HepG2 (cell line): ENCODE results near the gene ALPL. TPM values are rescaled to one million over a fixed set of nuclear protein-coding genes. Genes with fewer than 3 reads are reported as not detected.
A peak's percentile ranks its signal among the peaks of the same experiment; 100 is the strongest.

Source experiments
- ATAC-seq: fragments of 200-7000 bp; cut with Tn5 transposase; 3 replicates; pipeline ENCODE4 v1.9.1; 2020; ENCODE audit warnings: mild to moderate bottlenecking, moderate library complexity
- BruUV-seq: library from RNA; stranded (reverse); fragments of 400-500 nt; replicated peaks from 2 replicates; lab custom pipeline; 2021; lab: Mats Ljungman, UMichigan
- CTCF ChIA-PET: fragments of 300-600 bp; formaldehyde crosslinking; extraction: SDS; loops from one replicate; lab custom pipeline; 2021; ENCODE audit warnings: low total read pairs, inconsistent platforms, low intra/inter-chr PET ratio; lab: Yijun Ruan, JAX
- POLR2A ChIA-PET: fragments of 350-600 bp; sonication (Branson Sonifier 250); formaldehyde crosslinking; loops from one replicate; lab custom pipeline; 2020; ENCODE audit warnings: antibody characterized with exemption, inconsistent platforms; lab: Yijun Ruan, JAX
- DNase-seq: peaks from one replicate; pipeline ENCODE4 v3.0.0-alpha.2; 2015; ENCODE audit warnings: low spot score
- FAIRE-seq: peaks from 3 replicates; lab custom pipeline; 2011; peaks lifted over from hg19 to GRCh38; lab: Jason Lieb, UNC
- H2AFZ ChIP-seq: one replicate; pipeline ENCODE4 v1.6.1; 2011; ENCODE audit warnings: low read length, inconsistent platforms
- H3K27ac ChIP-seq: fragments of 300-600 bp; 3 replicates; pipeline ENCODE4 v1.8.0; 2011; ENCODE audit warnings: mixed run types, mild to moderate bottlenecking, mixed read lengths, low read length, inconsistent platforms; ENCODE audit not compliant: insufficient read depth; ENCODE audit errors: extremely low read length
- H3K27me3 ChIP-seq, 2 experiments: fragments of 200-600 bp in 1 of 2; 2 replicates in 1 of 2; 3 replicates in 1 of 2; pipeline versions ENCODE4 v1.6.0 to v1.8.0; 2011; ENCODE audit warnings: low read length in 2 of 2, mild to moderate bottlenecking in 2 of 2, moderate library complexity in 2 of 2, inconsistent platforms in 1 of 2; ENCODE audit not compliant: insufficient read depth in 2 of 2, control insufficient read depth in 1 of 2
- H3K36me3 ChIP-seq, 2 experiments: fragments of 200-600 bp in 1 of 2; replicated peaks in 1 of 2; 2 replicates in 1 of 2; 3 replicates in 1 of 2; pipeline versions ENCODE4 v1.5.1 to v1.8.0; 2011; ENCODE audit warnings: low read length in 2 of 2, inconsistent platforms in 1 of 2; ENCODE audit not compliant: insufficient read depth in 2 of 2, control insufficient read depth in 1 of 2
- H3K4me1 ChIP-seq: 2 replicates; pipeline ENCODE4 v1.5.1; 2012; ENCODE audit warnings: low read length, inconsistent platforms; ENCODE audit not compliant: insufficient read depth
- H3K4me2 ChIP-seq: 2 replicates; pipeline ENCODE4 v1.6.0; 2011; ENCODE audit warnings: low read depth, low read length, inconsistent platforms
- H3K4me3 ChIP-seq, 3 experiments: fragments of 200-600 bp in 1 of 3; sonication (generic), shearing (Covaris generic) in 1 of 3; replicated peaks in 1 of 3; 2 replicates each; pipeline ENCODE4 v1.5.1; 2011 to 2016; ENCODE audit warnings: low read length in 3 of 3, inconsistent platforms in 2 of 3, low read depth in 2 of 3, mild to moderate bottlenecking in 2 of 3, control low read depth in 1 of 3, mixed read lengths in 1 of 3; ENCODE audit not compliant: insufficient read depth in 1 of 3
- H3K79me2 ChIP-seq: one replicate; pipeline ENCODE4 v1.6.1; 2011; ENCODE audit warnings: low read length, inconsistent platforms; ENCODE audit not compliant: insufficient read depth
- H3K9ac ChIP-seq: 2 replicates; pipeline ENCODE4 v1.6.0; 2011; ENCODE audit warnings: mild to moderate bottlenecking, low read depth, low read length, inconsistent platforms; ENCODE audit not compliant: insufficient read depth
- H3K9me3 ChIP-seq: 2 replicates; pipeline ENCODE4 v1.5.1; 2012; ENCODE audit warnings: mild to moderate bottlenecking, low read length
- H4K20me1 ChIP-seq: 2 replicates; pipeline ENCODE4 v1.6.0; 2011; ENCODE audit warnings: inconsistent platforms, mild to moderate bottlenecking, low read length, moderate library complexity; ENCODE audit not compliant: insufficient read depth
- BCL6 ChIP-seq: IDR thresholded peaks from 2 replicates; pipeline ENCODE4 v1.6.1; 2016; ENCODE audit warnings: missing genetic modification reagents, missing compliant biosample characterization
- FOXC1 ChIP-seq: sonication (generic); formaldehyde crosslinking; IDR thresholded peaks from 2 replicates; pipeline ENCODE4 v1.8.0; 2022; ENCODE audit warnings: mild to moderate bottlenecking, missing genetic modification reagents, borderline replicate concordance
- FOXJ3 ChIP-seq: sonication (generic); formaldehyde crosslinking; IDR thresholded peaks from 2 replicates; pipeline ENCODE4 v1.4.0; 2020; ENCODE audit warnings: missing genetic modification reagents, mild to moderate bottlenecking, borderline replicate concordance
- MAFK ChIP-seq, 2 experiments: IDR thresholded peaks in 1 of 2; conservative IDR thresholded peaks in 1 of 2; 2 replicates each; pipeline ENCODE4 v1.6.1; 2011; ENCODE audit warnings: improper control_type of control experiment in 2 of 2, low read length in 2 of 2
- NR2F6 ChIP-seq, 2 experiments: IDR thresholded peaks; 2 replicates each; pipeline ENCODE4 v1.6.1; 2016; ENCODE audit warnings: antibody characterized with exemption in 1 of 2, mild to moderate bottlenecking in 1 of 2
- SATB2 ChIP-seq: sonication (generic); formaldehyde crosslinking; IDR thresholded peaks from 2 replicates; pipeline ENCODE4 v1.5.0; 2020; ENCODE audit warnings: missing genetic modification reagents
- SMC3 ChIP-seq: IDR thresholded peaks from 2 replicates; pipeline ENCODE4 v1.6.1; 2011; ENCODE audit warnings: low read length, improper control_type of control experiment
- ZNF326 ChIP-seq: sonication (generic); formaldehyde crosslinking; IDR thresholded peaks from 2 replicates; pipeline ENCODE4 v1.4.0; 2020; ENCODE audit warnings: missing genetic modification reagents, borderline replicate concordance
- ZSCAN9 ChIP-seq: IDR thresholded peaks from 2 replicates; pipeline ENCODE4 v1.6.1; 2016; ENCODE audit warnings: borderline replicate concordance
- WGBS: methylation state at CpG from one replicate; pipeline ENCODE4 v1.1.6; 2017; ENCODE audit warnings: low lambda C conversion rate; 5-methylcytosine and 5-hydroxymethylcytosine counted together
- in situ Hi-C: cut with HindIII; loops from 2 replicates; pipeline ENCODE4 v1.10.0; 2017; ENCODE audit warnings: low pct_unique_long_range_greater_than_20kb; ENCODE audit not compliant: extremely low pct_ligation_motif_present
- intact Hi-C: fragments of 100-400 bp; cut with micrococcal nuclease; formaldehyde crosslinking; loops from one replicate; pipeline ENCODE4 v1.10.0; 2022; ENCODE audit not compliant: unreplicated experiment
- polyA plus RNA-seq, 8 experiments: library from polyadenylated mRNA; depleted of rRNA in 3 of 8; stranded (reverse) in 7 of 8; unstranded in 1 of 8; fragments of >200 nt; fragmentation: Illumina TruSeq in 4 of 8; extraction: Trizol in 4 of 8; gene quantifications; 2 replicates each; pipeline versions ENCODE4 v1.2.1 to v1.2.3, GENCODE V29; 2011 to 2016; ENCODE audit warnings: low read depth in 4 of 8, missing spikeins in 1 of 8, mixed read lengths in 1 of 8; ENCODE audit not compliant: insufficient read depth in 1 of 8
- total RNA-seq, 5 experiments: library from RNA; depleted of rRNA; stranded (reverse); fragments of >200 nt; fragmentation: Illumina TruSeq; extraction: Trizol; gene quantifications; 2 replicates each; pipeline ENCODE4 v1.2.3, GENCODE V29; 2016; ENCODE audit warnings: low read depth in 1 of 5
- TF ChIP-seq, protein P1 (sequence below): sonication (generic); formaldehyde crosslinking; IDR thresholded peaks from 2 replicates; pipeline ENCODE4 v1.5.0; 2020; ENCODE audit warnings: missing genetic modification reagents

ALPL gene
- total and polyA plus RNA-seq, 2 of the 13 experiments (the other 11 are each of a cell fraction or from before 2014, with no cell fraction given), result 0.12 TPM; not detected in 1

DNA sequence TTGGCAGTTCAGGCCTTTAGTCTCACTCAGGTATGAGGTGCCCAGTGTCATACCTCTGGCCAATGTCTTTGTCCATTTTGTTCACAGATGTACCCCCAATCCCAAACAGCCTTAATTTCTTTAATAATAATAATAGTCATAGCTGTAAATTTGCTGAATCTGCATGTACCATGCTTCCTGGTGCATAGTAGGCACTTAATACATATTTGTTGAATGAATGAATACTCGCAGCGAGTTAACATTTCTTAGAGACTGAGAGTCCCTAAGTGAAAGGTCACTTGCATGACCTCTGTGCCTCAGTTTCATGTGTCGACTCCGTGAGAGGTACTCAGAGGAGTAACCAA, 12.5 kb downstream of the ALPL start:
- no peaks in the 10 kb centered on the region for H3K9me3 ChIP-seq
- no peak overlapping the region for H2AFZ ChIP-seq
- H3K27ac ChIP-seq, result no peak overlapping the region
- H3K79me2 ChIP-seq, result no peaks in the 10 kb centered on the region
- WGBS, result 68% methylated on average over 4 of the region's 4 CpGs
- no peaks in the 10 kb centered on the region for H3K36me3 ChIP-seq
- no peak overlapping the region for H3K4me2 ChIP-seq
- DNase-seq, result no peak
- POLR2A ChIA-PET, result no interaction called here
- H3K9ac ChIP-seq, result no peak overlapping the region
- ATAC-seq, result no peak
- in situ Hi-C loops (no loop called here), intact Hi-C loops (no loop called here)
- no peak overlapping the region for H3K4me3 ChIP-seq
- peaks cover 13% of the 10 kb centered on the region for H3K4me1 ChIP-seq
- BruUV-seq, result no TSS peak
- peaks cover 0 to 33% of the 10 kb centered on the region in 2 experiments; a peak in 1 of 5 replicates for H3K27me3 ChIP-seq
- H4K20me1 ChIP-seq, result no peaks in the 10 kb centered on the region
- no peak for FAIRE-seq
- no peak for TF ChIP-seq SMC3
- TF ChIP-seq MAFK (conservative IDR thresholded peaks at IDR 0.05 in 1 of 2, IDR thresholded peaks at IDR 0.05 in 1 of 2; ENCODE audit: low read length in 2 of 2), result peak; percentile 27 to 45; a peak in 2 of 4 replicates
- TF ChIP-seq ZNF326 (CRISPR knock-in tag), result no peak
- TF ChIP-seq, protein P1, sequence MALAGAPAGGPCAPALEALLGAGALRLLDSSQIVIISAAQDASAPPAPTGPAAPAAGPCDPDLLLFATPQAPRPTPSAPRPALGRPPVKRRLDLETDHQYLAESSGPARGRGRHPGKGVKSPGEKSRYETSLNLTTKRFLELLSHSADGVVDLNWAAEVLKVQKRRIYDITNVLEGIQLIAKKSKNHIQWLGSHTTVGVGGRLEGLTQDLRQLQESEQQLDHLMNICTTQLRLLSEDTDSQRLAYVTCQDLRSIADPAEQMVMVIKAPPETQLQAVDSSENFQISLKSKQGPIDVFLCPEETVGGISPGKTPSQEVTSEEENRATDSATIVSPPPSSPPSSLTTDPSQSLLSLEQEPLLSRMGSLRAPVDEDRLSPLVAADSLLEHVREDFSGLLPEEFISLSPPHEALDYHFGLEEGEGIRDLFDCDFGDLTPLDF (CRISPR knock-in tag), result no peak
- TF ChIP-seq NR2F6 (IDR thresholded peaks at IDR 0.05), result no peak
- no peak for TF ChIP-seq NR2F6 (CRISPR knock-in tag; IDR thresholded peaks at IDR 0.05)
- CTCF ChIA-PET, result no interaction called here

GRCh38 chr1:21522525-21523038, 13.4 kb downstream of the ALPL start:
- TF ChIP-seq BCL6 (CRISPR knock-in tag) (no peak), FOXJ3 (CRISPR knock-in tag) (no peak), FOXC1 (no peak), SATB2 (CRISPR knock-in tag) (no peak), ZSCAN9 (CRISPR knock-in tag) (no peak)
- DNase-seq, result no peak
- H2AFZ ChIP-seq, result no peak overlapping the region
- no TSS peak for BruUV-seq
- no peaks in the 10 kb centered on the region for H3K9me3 ChIP-seq
- no peaks in the 10 kb centered on the region for H4K20me1 ChIP-seq
- peaks cover 0 to 31% of the 10 kb centered on the region in 2 experiments; a peak in 1 of 5 replicates for H3K27me3 ChIP-seq
- in situ Hi-C loops (no loop called here), intact Hi-C loops (no loop called here)
- H3K27ac ChIP-seq, result no peak overlapping the region
- CTCF ChIA-PET, result no interaction called here
- no peaks in the 10 kb centered on the region for H3K79me2 ChIP-seq
- no peak overlapping the region for H3K9ac ChIP-seq
- WGBS, result 22% methylated on average over 10 of the region's 11 CpGs
- H3K4me1 ChIP-seq, result peaks cover 4% of the 10 kb centered on the region
- no peak overlapping the region for H3K4me3 ChIP-seq
- no peak for ATAC-seq
- no peak for FAIRE-seq
- POLR2A ChIA-PET, result no interaction called here
- no peaks in the 10 kb centered on the region for H3K36me3 ChIP-seq
- H3K4me2 ChIP-seq, result no peak overlapping the region
